NCI-H2107 (cell line): ENCODE measurements around the gene TSPAN15.
"Not testable (repeated sequence)": the region's sequence is repeated elsewhere in the genome, so short reads cannot be mapped to it uniquely, and the experiment has no call there.

Experiments used
- DNase-seq: peaks from one replicate; lab custom pipeline; 2025; lab: John Stamatoyannopoulos, UW

Gene TSPAN15

DNA sequence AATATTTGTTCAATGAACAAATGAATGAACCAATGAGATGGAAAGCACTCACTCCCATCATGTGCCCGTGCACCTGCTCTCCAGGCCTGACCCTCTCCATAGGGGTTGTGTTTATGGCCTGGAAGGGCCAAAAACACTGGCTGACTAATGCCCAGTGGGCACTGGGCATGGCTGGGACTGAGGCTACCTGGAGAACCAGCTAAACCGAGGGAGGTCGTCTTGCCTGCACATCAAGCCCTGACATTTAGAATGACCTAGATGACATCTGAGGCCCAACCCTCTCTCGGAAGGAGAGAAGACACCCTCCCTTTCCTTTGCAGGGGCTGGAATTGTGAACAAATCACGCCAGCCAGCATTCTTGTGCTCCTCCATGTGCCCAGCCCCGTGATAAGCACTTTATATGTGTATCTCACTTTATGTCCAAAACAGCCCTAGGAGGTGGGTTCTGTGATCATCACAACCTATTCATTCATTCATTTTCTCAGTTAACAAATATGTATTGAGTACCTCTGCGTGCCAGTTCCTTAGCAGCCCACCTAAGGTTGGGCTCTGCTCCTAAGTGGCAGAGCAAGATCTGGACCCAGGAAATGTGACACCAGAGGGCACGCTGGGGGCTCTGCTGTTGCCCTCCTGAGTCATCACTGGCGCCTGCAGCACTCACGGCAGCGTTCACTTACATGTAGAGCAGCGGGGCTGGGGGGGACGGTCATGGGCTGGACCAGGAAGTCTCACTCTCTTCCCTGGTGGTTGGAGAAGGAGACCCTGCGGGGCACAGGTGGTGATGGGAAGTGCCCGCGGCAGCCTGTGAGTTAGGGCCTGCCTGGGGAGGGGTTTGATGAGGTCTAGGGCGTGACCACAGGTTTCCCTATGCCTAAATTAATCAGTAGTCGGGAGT lies 52.0 kb downstream of the TSPAN15 start:
- DNase-seq: no peak

GRCh38 chr10:69503896-69504265 lies 52.6 kb downstream of the TSPAN15 start:
- no peak for DNase-seq

- DNase-seq: no peak
Observed at GRCh38 chr10:69504576-69505250, 53.4 kb downstream of the TSPAN15 start.

DNA sequence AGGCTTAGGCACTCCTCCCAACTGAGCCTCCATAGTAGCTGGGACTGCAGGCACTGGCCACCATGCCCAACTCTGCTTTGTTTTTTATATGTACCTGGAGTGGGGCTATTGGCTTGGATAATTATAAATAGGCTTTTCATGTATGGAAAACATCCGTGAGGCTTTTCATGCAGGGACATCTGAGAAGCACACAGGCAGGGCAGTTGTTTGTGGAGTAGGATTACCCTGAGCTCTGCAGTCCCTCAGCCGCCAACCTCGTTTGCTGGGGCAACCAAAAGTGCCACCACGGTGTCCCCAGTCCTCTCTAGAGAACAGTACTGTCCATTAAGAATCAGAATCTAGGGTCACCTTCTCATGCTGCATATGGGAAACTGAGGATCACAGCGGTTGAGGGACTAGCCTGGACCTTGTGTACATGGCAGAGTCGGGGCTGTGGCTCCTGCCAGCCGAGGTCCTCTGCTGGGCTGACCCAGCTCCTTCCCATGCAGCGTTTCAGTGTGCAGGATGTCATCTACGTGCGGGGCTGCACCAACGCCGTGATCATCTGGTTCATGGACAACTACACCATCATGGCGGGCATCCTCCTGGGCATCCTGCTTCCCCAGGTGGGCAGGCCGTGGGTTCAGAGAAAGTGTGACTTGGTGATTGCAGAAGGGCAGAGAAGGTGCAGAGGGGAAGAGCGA lies 54.5 kb downstream of the TSPAN15 start:
- DNase-seq: no peak

GRCh38 chr10:69506487-69506833 lies 55.2 kb downstream of the TSPAN15 start:
- no peak for DNase-seq

- no peak for DNase-seq
Observed at GRCh38 chr10:69506834-69507713, 55.8 kb downstream of the TSPAN15 start.

GRCh38 chr10:69508738-69509340 lies 57.6 kb downstream of the TSPAN15 start:
- no peak for DNase-seq

DNA sequence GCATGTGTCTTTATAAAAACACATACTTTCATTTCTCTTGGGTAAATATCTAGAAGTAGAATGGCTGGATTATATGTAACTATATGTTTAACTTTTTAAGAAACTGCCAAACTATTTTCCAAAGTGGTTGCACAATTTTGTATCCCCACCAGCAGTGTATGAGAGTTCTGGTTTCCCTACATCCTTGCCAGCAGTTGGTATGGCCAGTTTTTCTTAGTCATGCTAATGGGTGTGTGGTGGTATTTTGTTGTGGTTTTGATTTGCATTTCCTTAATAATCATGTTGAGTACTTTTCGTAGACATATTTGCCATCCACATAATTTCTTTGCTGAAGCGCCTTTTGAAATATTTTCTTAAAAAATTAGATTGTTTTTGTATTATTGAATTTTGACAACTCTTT lies 61.6 kb downstream of the TSPAN15 start:
- DNase-seq: no peak

- no peak for DNase-seq
Observed at GRCh38 chr10:69513617-69514016, 62.4 kb downstream of the TSPAN15 start.

- DNase-seq: no peak
Observed at GRCh38 chr10:69515699-69516259, 64.5 kb downstream of the TSPAN15 start.

DNA sequence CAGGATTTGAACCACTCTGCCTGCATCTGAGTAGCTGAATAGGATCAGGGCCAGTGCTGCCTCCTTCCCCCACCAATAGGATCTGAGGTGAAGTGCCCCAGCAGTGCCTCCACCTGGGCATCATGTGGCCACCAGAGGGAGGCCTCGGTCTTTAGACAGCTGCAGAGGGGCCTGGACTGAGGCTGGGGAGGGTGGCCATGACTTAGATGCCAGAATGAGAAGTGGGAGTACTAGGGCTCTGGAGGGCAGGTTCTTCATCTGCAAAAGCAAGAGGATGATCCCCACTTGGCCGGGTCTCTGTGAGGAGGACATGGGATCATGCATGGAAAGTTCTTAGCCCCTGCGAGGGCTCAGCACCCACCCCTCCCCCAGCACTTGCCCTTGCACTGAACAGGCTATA lies 65.1 kb downstream of the TSPAN15 start:
- DNase-seq: no peak

- no peak for DNase-seq
Observed at GRCh38 chr10:69516796-69517195, 65.5 kb downstream of the TSPAN15 start.

DNA sequence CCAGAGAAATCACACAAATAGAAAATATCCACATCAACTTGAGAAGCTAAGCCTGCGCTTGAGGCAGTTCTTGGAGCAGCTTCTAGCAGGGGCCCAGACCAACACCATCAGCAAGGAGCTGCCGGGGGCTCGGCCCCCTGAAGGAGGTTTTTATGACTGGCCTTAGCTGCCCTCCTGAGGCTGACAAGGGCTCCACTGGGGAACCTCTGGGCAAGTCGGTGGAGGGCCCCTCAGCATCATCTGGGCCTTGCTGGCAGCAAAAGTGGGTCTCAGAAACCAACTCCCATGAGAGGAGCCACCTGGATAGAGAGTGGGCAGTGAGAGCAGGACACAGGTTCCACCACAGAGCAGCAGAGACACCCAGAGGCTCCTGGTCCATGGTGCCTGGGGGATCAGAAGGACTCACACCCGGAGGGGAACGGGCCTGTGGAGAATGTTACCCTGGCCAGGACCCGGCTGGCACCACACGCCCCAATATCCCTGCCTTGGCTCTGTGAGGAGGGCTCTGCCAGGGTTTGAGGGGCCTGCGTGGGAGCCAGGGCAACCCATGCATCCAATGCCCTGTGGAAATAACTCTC lies 66.1 kb downstream of the TSPAN15 start:
- no peak for DNase-seq

- DNase-seq: no peak
Observed at GRCh38 chr10:69527961-69528360, 76.7 kb downstream of the TSPAN15 start.

DNA sequence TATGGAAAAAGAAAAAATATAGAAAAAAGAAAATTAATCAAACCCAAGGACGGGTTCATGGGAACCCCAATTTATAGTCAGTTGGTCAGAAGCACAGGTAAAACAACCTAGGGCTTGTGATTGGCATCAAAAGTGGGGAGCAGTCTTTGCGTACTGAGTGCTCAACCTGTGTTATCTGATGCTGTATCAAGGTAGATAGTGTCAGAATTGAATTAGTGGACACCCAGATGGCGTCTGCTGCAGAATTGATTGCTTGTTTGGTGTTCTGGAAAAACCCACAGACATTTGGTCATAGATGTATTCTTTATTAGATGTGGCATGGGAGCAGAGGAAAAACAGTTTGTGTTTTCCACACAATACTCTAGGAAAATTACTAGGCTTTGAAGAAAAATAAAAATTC lies 82.4 kb downstream of the TSPAN15 start:
- no peak for DNase-seq

GRCh38 chr10:69536521-69536920 lies 85.3 kb downstream of the TSPAN15 start:
- DNase-seq: not testable (repeated sequence)

DNA sequence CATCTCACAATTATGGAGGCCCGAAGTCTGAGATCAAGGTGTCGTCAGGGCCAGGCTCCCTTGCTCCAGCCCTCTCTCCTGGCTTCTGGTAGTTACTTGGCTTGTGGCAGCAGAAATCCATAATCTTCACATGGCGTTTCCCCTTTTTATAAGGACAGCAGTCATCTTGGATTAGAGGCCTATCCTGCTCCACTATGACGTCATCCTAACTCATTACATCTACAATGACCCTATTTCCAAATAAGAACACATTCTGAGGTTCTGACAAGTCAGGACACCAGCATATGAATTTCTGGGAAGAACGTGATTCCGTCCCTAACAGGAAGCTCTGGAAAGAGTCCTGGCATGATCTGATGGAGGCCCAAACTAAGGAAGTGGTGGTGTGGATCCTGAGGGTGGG lies 86.2 kb downstream of the TSPAN15 start:
- no peak for DNase-seq

- no peak for DNase-seq
Observed at GRCh38 chr10:69538461-69538860, 87.2 kb downstream of the TSPAN15 start.

GRCh38 chr10:69541463-69541862 lies 90.2 kb downstream of the TSPAN15 start:
- DNase-seq: no peak

DNA sequence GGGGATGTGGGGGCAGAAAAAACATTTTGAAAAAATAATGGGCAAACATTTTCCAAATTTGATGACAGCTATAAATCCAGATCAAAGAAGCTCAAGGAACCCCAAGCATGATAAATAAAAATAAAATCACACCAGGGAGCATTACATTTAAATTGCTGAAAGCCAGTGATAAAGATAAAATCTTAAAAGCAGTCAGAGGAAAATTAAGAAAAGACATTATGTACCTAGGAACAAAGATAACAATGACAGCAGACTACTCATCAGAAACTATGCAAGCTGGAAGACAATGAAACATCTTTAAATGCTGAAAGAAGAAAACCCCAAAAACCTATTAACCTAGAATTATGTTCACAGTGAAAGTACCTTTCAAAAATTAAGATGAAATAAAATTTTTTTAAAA lies 98.7 kb downstream of the TSPAN15 start:
- DNase-seq: no peak

DNA sequence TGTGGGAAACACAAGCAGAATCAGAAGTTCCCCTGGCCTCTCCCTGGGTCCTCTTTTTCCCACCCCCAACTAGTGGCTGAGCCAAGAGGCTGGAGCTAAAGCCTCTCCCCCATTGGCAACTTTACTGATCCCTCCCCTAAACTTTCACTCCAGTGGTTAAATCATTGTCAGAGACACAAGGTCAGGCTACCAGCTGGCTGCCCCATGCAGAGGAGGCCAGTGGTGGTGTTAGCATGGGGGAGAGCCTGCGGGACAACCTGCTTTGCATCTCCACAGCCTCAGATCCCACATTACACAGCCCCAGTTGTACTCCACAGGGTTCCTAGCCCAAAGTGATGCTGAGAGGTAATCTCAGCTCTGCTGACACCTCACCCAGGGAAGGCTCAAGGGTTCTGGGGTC lies 101.0 kb downstream of the TSPAN15 start:
- no peak for DNase-seq
